RWPE1 (cell line): ENCODE measurements around the gene INSM1.

Source experiments
- CTCF ChIA-PET: fragments of 350-600 bp; sonication (Branson Sonifier 250); formaldehyde crosslinking; extraction: SDS; loops from one replicate; lab custom pipeline; 2021; lab: Yijun Ruan, JAX
- POLR2A ChIA-PET: fragments of 400-600 bp; formaldehyde crosslinking; extraction: SDS; loops from one replicate; lab custom pipeline; 2020; ENCODE audit warnings: antibody characterized with exemption; ENCODE audit not compliant: low non-redundant PET; lab: Yijun Ruan, JAX
- DNase-seq: peaks from one replicate; pipeline ENCODE4 v3.0.0; 2012; ENCODE audit warnings: low spot score
- H3K27ac ChIP-seq: fragments of 450-650 bp; 2 replicates; pipeline ENCODE4 v1.5.1; 2017
- TF ChIP-seq, protein P1 (sequence below): fragments of 450-650 bp; conservative IDR thresholded peaks from 2 replicates; pipeline ENCODE4 v1.5.1; 2017; ENCODE audit warnings: low read depth, mild to moderate bottlenecking

INSM1 gene

DNA sequence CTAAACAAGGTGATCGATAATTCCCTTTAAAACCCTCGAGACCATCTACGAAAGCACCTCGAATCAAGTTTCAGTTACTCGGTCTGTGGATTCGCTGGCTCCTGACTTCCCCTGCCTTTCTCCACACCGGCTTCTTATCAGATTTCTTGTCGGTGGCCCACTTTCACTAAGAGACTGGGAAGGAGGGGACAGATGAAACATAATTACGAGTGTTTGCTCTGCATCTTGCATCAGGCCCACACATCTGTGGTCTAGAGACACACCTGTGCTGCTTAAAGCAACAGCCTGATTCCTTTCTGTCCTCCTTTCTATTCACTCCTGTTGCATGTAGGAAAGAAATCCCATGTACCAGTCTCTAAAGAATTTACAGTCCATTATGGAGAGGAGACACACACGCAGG lies 37.7 kb downstream of the INSM1 start:
- CTCF ChIA-PET = no interaction called here
- no peak for DNase-seq
- TF ChIP-seq, protein P1, sequence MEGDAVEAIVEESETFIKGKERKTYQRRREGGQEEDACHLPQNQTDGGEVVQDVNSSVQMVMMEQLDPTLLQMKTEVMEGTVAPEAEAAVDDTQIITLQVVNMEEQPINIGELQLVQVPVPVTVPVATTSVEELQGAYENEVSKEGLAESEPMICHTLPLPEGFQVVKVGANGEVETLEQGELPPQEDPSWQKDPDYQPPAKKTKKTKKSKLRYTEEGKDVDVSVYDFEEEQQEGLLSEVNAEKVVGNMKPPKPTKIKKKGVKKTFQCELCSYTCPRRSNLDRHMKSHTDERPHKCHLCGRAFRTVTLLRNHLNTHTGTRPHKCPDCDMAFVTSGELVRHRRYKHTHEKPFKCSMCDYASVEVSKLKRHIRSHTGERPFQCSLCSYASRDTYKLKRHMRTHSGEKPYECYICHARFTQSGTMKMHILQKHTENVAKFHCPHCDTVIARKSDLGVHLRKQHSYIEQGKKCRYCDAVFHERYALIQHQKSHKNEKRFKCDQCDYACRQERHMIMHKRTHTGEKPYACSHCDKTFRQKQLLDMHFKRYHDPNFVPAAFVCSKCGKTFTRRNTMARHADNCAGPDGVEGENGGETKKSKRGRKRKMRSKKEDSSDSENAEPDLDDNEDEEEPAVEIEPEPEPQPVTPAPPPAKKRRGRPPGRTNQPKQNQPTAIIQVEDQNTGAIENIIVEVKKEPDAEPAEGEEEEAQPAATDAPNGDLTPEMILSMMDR = no peak
- no peak overlapping the region for H3K27ac ChIP-seq
- POLR2A ChIA-PET = no interaction called here

DNA sequence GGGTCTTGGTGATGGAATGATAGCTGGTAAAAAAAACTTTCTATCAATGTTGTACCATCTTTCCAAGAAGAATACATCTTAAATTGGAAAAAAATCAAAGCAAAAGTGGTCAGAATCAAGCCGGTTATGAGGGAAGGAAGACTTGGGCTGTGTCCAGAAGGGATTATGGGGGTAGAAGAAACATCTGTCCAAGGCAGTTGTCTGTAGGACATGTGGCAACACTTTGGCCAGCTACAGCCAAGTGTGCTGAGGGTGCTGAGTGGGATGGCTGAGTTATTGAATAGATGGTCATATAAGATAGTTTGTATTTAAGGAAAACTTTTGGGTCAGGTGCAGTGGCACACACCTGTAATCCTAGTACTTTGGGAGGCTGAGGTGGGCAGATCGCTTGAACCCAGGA lies 38.4 kb downstream of the INSM1 start:
- ChIA-PET CTCF (no interaction called here), POLR2A (no interaction called here)
- no peak for DNase-seq
- H3K27ac ChIP-seq = no peak overlapping the region
- TF ChIP-seq, protein P1 = no peak

DNA sequence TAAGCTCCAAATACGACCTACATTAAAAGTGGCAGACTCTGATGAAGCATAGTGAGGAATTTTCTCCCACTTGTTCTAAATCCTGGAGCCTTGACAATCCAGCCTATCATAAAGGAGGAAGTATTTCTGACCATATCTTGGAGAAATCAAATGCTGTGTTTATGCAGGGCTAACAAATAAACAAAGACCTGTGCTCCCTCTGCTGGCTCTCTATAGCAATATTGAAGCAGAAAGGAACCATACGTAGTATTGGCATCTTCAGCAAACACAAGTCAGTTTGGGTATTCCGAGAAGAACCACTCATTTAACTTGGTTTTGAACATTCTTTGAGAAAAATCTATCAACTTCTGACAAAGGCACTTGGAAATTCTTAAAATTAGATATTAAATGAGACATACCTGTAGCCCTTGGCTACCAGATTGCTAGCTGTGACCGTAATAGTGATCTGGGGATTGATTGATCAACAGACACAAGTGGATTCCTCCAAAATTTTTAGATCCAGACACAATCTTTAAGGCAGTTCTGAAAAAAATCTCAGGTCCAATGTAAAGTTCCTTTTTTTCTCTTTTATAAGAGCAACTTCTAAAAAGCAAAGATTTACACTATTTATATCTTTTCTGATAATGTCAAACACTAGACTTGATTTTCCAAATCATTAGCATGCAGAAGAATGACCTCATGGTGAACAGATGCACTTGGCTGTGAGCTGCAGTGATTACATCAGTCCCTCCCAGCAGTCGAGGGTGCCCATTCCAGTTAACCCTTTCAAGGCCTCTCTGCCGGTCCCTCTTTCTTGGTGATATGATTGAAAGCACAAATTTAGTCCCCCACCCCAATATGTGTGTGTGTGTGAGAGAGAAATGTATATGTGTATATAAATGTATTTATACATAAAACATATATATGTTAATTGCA lies 40.2 kb downstream of the INSM1 start:
- ChIA-PET CTCF (interaction anchor here (0.7 to 1.0 kb wide), 3 partner anchors 41 to 323 kb away, joined by 3 read pairs; no protein-coding TSS in a partner anchor), POLR2A (no interaction called here)
- H3K27ac ChIP-seq = no peak overlapping the region
- TF ChIP-seq, protein P1 = no peak
- no peak for DNase-seq

DNA sequence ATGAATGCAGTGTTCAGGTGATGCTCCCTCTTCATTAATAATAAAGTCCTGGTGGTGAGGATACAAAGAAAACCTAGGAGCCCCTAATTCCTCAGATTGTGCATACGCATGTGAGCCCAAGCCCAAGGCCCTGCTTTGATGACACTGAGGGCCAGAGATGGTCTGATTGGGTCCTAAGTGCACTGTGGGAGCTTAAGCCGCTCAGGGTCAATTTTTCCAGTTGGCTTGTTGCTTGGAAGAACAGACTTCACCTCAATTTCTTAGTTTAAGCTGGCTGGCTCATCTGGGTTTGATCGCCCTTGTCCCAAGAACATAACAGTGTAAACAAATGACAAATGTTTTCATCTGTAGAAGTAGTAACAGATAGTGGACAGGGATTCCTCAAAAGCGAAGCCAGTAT lies 41.4 kb downstream of the INSM1 start:
- TF ChIP-seq, protein P1 = no peak
- no peak for DNase-seq
- no peak overlapping the region for H3K27ac ChIP-seq
- ChIA-PET CTCF (interaction anchor here (1.0 kb wide), 1 partner anchor 40 kb away, joined by 3 read pairs; no protein-coding TSS in a partner anchor), POLR2A (no interaction called here)

DNA sequence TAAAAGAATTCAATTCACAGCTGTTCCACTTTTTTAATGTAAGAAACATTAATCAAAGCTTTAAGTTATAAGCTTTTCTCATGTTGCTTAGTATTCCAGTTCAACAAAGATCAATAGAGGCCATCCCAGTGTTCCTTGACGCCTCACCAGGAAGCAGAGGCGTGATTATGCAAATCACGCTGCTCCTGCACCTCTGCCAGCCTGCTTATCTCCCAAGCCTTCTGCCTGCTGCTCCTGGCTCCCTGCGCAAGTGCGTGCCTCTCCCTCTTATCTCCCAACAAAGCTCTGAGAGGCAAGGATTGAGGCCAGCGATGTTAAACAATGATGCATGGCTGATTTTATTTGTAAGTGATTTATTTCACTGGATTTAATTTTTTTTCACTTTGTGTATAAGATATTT lies 42.8 kb downstream of the INSM1 start:
- ChIA-PET CTCF (no interaction called here), POLR2A (no interaction called here)
- TF ChIP-seq, protein P1 = no peak
- no peak for DNase-seq
- H3K27ac ChIP-seq = no peak overlapping the region

DNA sequence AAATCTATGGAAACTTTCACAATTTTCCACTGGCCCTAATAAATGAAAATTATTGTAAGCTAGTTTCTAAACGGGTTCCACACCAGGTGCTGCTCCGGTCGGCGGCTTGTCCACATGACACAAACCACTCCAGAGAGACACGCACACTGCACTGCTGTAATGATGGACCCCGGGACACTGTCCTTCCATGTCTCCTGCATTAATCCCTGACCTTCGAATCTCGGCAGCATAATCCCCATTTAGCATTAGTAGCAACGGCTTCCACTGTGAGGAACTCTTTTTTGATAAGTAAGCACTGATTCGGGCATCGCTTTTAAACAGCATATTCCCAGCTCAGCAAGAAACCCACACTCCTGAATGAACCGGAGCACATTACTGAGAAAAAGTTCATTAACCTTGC lies 43.5 kb downstream of the INSM1 start:
- ChIA-PET POLR2A (no interaction called here), CTCF (no interaction called here)
- no peak for DNase-seq
- H3K27ac ChIP-seq = no peak overlapping the region
- TF ChIP-seq, protein P1 = no peak
